Hair follicular keratinocyte (primary cell): ENCODE data around the gene ATP5MG. TPM values are rescaled to one million over a fixed set of nuclear protein-coding genes. Genes with fewer than 3 reads are reported as not detected.

ENCODE experiments used
- total RNA-seq: library from RNA; depleted of rRNA; stranded (reverse); fragments of >200 nt; gene quantifications from 2 replicates; pipeline ENCODE4 v1.2.3, GENCODE V29; 2015

The ATP5MG gene
- 44.9 and 67.7 TPM in 2 replicates for total RNA-seq

GRCh38 chr11:118401151-118401879 lies at the start of gene ATP5MG:
ATP5MG (plus strand) TSS chr11:118401606; CDS start chr11:118401666, 60 bp downstream.

GRCh38 chr11:118359295-118359958 lies 42.0 kb upstream of the ATP5MG start, which contains the start of gene UBE4A:
UBE4A (plus strand) TSS chr11:118359600; CDS start chr11:118365081, 5,481 bp downstream.

GRCh38 chr11:118435893-118436624 lies 34.7 kb downstream of the ATP5MG start, which contains the start of gene KMT2A:
KMT2A (plus strand) TSS chr11:118436492; CDS start chr11:118436513, 21 bp downstream.

Other genes with a start within 250 kb of the ATP5MG start
- 2.5 and 7.8 TPM in 2 replicates for gene SCN4B, start 248.8 kb upstream of the ATP5MG start, total RNA-seq
- gene SCN2B, start 225.0 kb upstream of the ATP5MG start, total RNA-seq, result 0.15 and 0.23 TPM in 2 replicates
- gene JAML, start 176.6 kb upstream of the ATP5MG start, total RNA-seq, result not detected in 2 replicates
- gene MPZL3, start 149.2 kb upstream of the ATP5MG start, total RNA-seq, result 11.7 and 12.1 TPM in 2 replicates
- 77.9 and 80.6 TPM in 2 replicates for gene MPZL2, start 137.3 kb upstream of the ATP5MG start, total RNA-seq
- gene CD3E, start 96.9 kb upstream of the ATP5MG start, total RNA-seq, result not detected in 2 replicates
- gene CD3D, start 58.9 kb upstream of the ATP5MG start, total RNA-seq, result not detected in 2 replicates
- gene CD3G, start 57.3 kb upstream of the ATP5MG start, total RNA-seq, result not detected in 2 replicates
- gene UBE4A, start 42.0 kb upstream of the ATP5MG start, total RNA-seq, result 24.6 and 27.8 TPM in 2 replicates
- gene KMT2A, start 34.9 kb downstream of the ATP5MG start, total RNA-seq, result 19.8 and 22.3 TPM in 2 replicates
- not detected in 2 replicates for gene TTC36, start 125.9 kb downstream of the ATP5MG start, total RNA-seq
- 26.8 and 42.5 TPM in 2 replicates for gene TMEM25, start 129.6 kb downstream of the ATP5MG start, total RNA-seq
- gene IFT46, start 164.3 kb downstream of the ATP5MG start, total RNA-seq, result 22.8 and 27.1 TPM in 2 replicates
- gene ARCN1, start 170.8 kb downstream of the ATP5MG start, total RNA-seq, result 118 and 119 TPM in 2 replicates
- gene PHLDB1, start 206.0 kb downstream of the ATP5MG start, total RNA-seq, result 44.7 and 64.3 TPM in 2 replicates